Measurements from ENCODE around the gene ACKR1.

DNA sequence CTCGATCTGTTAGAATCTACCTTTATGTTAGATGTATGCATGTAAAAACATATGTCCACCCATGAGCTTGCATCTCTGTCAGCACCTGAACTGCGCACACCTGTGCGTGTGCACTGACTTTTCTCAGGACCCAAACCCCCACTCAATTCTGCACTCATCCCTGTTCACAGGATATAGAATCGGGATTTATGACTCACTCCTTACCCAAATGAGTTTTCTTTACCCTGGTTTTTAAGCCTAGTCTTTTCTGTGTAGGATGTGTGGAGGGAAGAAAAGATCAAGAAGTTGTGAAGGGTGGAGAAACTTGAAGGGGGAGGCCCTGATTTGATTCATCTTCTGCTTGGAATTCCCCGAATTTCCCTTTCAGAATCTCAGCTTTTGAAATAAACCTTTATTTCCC lies 2.4 kb downstream of the ACKR1 start:
- TF ChIP-seq, protein P1, sequence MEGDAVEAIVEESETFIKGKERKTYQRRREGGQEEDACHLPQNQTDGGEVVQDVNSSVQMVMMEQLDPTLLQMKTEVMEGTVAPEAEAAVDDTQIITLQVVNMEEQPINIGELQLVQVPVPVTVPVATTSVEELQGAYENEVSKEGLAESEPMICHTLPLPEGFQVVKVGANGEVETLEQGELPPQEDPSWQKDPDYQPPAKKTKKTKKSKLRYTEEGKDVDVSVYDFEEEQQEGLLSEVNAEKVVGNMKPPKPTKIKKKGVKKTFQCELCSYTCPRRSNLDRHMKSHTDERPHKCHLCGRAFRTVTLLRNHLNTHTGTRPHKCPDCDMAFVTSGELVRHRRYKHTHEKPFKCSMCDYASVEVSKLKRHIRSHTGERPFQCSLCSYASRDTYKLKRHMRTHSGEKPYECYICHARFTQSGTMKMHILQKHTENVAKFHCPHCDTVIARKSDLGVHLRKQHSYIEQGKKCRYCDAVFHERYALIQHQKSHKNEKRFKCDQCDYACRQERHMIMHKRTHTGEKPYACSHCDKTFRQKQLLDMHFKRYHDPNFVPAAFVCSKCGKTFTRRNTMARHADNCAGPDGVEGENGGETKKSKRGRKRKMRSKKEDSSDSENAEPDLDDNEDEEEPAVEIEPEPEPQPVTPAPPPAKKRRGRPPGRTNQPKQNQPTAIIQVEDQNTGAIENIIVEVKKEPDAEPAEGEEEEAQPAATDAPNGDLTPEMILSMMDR (IDR thresholded peaks at IDR 0.05), result no peak
- no peak for TF ChIP-seq POLR2A (IDR thresholded peaks at IDR 0.05)
